GM18502 (cell line): Measurements from ENCODE around the gene CLIP3.
A peak's percentile ranks its signal among the peaks of the same experiment; 100 is the strongest.

Experiments used
- ATAC-seq: cut with Tn5 transposase; IDR thresholded peaks from one replicate; pipeline ENCODE4 v1.9.1; 2021; ENCODE audit warnings: mild to moderate bottlenecking; ENCODE audit not compliant: unreplicated experiment, poor library complexity

CLIP3 gene

GRCh38 chr19:36009633-36010379, 22.9 kb downstream of the CLIP3 start:
- no peak for ATAC-seq

DNA sequence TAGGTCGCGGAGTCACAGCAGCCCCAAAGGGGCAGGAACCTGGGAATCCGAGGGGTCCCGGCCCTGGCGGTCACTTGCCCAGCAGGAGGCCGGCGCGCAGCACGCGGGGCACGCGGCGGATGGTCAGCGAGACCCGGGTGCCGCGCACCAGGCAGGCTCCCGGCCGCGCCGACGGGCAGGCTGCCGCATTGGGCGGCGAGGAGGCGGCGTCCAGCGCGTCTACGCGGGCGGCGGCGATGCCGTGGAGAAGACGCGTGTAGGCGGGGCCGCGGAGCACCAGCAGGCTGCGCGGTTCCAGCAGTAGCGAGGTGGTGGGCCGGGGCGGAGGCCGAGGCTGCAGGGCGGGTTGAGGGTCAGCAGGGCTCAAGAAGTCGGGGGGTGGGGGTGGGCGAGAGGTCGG, 23.5 kb downstream of the CLIP3 start:
- no peak for ATAC-seq

DNA sequence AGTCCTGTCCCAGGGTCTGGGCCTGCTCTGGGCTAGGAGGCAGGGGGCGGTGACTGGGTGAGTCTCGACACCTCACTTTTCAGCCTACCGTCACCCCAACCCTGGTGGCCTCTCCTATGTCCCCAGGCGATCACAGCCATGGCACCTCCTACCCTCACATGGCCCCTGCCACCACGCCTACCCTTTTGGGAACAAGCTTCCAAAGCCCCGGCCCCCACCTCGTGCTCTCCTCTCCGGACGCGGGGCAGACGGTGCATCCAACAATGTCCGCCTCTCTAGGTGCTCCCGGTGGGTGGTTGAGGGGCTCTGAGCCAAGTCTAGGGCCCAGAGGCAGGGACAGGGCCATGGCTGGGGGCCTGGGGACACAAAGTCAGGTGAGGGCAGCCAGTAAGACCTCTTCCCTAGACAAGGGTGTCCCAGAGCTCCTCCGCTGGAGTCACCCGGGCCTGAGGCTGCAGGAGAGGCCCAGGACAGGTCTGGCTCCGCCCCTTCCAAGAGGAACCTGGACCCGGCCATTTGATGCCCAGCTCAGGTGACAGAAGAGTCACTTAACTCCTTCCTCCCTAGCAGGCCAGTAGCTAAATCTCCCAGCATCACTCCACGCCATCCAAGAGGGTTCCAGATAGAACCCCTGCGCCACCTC, 24.2 kb downstream of the CLIP3 start, which contains the start of gene SYNE4:
Gene SYNE4, minus strand, starts transcription at position 478 of the 643 bp plus-strand sequence. Its CDS starts 132 bp downstream, at position 346.
- no peak for ATAC-seq

GRCh38 chr19:36006955-36007354, 25.7 kb downstream of the CLIP3 start:
- ATAC-seq: no peak

- ATAC-seq: no peak
Measured at GRCh38 chr19:36003284-36003683, 29.4 kb downstream of the CLIP3 start.

DNA sequence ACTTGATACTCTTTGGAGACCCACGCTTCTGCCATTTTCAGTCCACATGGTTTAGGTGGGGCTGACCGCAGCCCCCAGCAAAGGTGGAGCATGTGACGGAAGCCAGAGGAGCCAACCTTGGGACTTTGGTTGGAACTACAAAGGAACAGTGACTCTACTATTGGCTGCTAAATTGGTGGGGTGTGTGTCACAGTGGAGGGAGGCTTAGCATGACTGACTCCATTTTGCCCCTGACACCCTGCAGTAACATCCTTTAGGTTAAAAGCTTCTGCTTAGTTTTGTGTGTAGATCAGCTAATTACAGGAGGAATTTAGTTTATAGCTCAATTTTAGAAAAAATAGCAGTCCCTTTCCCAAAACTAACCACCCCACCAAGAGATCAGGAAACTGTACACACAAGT, 31.1 kb downstream of the CLIP3 start:
- ATAC-seq: no peak

DNA sequence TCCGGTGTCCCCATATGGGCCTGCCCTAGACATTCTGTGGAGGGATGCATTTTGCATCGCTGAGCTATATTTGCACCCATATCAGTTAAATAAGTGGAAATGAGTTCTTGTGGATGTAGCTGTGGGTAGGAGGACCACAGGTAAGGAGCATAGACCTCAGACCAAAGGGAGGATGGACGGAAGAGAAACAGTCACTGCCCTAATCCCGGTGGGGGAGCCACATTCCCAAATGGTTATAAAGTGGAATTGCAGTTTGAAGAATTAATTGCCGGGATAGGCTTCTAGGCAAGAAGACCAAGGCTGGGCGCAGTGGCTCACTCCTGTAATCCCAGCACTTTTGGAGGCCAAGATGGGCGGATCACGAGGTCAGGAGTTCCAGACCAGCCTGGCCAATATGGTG, 35.9 kb downstream of the CLIP3 start:
- ATAC-seq: no peak

GRCh38 chr19:35995048-35995993, 37.4 kb downstream of the CLIP3 start, which contains the start of gene SDHAF1:
SDHAF1 (plus strand) TSS chr19:35995188; CDS start chr19:35995275, 87 bp downstream.
- peak; percentile 89 for ATAC-seq

DNA sequence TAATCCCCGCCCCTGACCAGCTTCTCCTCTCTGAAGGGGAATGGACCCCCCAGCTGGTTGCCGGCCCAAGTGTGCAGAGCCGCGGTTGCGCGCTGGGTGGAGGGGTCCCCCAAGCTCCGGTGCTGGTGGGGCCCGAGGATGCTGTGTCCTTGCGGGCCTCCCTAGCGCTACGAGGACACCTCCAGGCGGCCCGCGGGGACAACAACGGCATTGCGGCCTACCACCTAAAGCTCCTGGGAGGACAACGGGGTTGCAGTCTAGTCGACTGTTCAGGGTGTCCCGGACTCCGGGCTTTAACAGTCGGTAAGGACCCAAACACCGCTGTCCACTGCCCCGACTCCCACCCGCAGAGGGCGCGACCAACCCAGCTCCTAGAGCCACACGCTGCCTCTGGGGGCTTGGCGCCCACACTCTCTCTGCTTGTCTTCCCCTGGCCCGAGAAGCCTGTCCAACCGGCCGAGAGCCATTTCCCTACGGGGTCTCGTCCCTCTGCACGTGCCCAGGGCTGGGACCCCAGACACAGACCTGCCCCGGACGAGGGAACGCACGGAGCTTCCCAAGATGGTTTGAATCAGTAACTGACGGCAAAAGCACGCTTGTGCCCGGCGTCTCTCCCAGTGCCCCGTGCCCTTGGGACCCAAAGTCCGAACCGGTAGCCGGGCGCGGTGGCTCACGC, 38.6 kb downstream of the CLIP3 start:
- no peak for ATAC-seq

DNA sequence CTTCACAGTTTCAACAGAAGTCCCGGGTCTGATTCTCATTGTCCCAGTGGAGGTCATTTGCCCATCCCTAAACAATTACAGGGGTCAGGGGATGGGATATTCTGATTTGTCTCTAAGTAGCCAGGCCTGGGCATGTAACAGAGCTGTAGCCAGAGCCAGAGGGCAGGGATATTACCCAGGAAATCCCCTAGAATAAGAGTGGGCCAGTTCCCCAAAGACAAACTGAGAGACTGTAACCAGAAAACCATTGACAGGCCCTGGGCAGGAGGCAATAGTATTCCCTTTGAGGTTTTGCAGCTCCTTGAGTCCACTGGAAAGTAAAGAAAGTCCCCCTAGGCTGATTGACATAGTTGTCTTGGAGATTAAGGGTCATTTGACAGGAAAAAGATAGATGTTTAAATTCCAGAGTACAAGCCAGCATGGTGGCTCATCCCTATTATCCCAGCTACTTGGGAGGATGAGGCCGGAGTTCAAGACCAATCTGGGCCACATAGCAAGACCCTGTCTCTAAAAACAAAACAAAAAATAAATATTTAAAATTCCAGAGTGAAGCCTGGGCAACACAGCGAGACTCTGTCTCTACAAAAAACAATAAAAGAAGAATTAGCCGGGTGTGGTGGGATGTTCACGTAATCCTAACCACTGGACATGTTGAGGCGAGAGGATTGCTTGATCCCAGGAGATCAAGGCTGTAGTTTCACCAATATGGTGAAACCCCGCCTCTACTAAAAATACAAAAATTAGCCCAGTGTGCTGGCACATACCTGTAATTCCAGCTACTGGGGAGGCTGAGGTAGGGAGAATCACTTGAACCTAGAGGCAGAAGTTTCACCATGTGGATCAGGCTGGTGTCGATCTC, 39.5 kb downstream of the CLIP3 start:
- ATAC-seq: no peak

DNA sequence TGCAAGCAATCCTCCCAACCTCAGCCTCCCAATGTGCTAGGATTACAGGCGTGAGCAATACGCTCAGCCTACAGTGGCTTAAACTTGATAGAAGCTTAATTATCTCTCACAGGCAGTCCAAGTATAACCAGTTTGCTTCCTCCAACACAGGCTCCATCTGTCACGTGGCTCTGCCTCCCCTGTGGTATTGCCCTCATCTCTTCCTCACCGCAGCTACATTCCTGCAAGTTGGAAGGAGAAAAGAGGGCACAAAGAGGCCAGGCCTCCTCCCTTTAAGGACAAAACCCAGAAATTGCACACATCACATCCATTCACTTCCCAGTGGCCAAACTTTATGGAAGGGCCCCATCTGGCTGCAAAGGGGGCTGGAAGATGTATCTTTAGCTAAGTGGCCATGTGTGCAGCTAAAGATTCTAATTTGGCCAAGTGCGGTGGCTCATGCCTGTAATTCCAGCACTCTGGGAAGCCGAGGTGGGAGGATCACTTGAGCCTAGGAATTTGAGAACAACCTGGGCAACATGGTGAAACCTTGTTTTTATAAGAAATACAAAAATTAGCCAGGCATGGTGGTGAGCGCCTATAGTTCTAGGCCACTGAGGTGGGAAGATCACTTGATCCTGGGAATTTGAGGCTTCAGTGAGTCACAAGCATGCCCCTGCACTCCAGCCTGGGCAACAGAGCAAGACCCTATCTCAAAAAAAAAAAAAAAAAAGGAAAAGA, 40.8 kb downstream of the CLIP3 start:
- ATAC-seq: no peak

DNA sequence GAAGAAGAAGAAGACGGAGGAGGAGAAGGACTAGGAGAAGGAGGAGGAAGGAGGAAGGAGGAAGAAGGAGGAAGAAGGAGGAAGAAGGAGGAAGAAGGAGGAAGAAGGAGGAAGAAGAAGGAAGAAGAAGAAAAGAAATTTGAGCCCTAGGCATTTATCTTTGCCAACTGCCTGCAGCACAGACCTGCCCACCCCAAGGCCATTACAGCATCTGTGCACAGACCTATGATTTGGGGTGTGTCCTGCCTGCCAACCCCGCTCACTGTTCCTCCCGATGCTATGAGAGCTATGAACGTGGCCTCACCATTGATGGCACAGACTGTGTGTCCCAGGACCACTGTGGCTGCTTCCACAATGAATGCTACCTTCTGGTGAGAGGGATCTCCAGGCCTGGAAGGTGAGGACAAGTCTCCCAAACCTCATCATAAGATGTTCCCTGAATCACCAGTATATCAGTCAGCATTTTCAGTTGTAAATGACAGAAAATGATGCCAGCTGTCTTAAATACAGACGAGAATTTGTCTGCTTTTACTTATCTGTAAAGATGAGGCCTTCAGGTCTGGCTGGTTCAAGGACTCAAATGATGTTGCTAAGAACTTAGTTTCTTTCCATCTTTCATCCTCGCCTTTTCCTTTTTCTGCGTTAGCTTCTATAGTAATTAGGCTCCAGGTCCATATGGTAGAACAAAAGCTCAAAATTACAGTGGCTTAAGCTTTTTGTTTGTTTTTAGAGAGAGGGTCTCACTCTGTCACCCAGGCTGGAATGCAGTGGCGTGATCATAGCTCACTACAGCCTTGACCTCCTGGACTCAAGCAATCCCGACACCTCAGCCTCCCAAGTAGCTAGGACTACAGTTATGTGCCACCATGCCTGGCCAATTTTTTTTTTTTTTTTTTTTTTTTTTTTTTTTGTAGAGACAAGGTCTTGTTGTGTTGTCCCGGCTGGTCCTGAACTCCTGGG, 41.6 kb downstream of the CLIP3 start:
- ATAC-seq: no peak

DNA sequence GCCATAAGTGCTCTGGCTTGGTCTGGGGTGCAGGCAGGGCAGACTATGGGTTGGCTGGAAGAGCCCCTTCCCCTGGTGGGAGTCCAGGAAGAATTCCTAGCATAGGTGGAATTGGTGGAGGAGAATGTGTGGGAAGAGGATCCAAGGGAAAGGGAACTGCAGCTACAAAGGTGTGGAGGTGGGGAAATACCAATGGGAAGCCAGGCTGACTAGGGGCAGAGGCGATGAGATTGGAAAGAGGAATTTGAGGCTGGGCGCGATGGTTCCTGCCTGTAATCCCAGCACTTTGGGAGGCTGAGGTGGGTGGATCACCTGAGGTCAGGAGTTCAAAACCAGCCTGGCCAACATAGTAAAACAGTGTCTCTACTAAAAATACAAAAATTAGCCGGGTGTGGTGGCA, 42.5 kb downstream of the CLIP3 start:
- no peak for ATAC-seq

DNA sequence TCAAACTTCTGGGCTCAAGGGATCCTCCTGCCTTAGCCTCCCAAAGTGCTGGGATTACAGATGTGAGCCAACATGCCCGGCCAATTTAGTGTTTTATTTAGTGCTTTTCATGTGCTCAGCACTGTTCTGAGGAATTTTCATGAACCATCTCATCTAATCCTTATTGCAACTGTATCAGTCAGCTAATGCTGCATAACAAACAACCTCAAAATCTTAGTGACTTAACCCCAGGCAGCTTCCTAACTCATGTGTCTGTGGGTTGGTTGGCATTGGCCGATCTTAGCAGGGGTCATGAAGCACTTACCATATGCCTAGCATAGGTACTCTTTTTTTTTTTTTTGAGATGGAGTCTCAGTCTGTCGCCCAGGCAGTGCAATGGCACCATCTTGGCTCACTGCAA, 43.8 kb downstream of the CLIP3 start:
- no peak for ATAC-seq

DNA sequence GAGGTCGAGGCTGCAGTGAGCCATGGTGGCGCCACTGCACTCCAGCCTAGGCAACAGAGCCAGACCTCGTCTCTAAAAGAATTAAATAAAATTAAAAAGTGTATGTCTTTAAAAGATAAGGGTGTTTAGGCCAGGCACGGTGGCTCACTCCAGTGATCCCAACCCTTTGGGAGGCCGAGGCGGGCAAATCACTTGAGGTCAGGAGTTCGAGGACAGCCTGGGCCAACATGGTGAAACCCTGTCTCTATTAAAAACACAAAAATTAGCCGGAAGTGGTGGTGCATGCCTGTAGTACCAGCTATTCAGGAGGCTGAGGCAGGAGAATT, 45.1 kb downstream of the CLIP3 start:
- no peak for ATAC-seq

DNA sequence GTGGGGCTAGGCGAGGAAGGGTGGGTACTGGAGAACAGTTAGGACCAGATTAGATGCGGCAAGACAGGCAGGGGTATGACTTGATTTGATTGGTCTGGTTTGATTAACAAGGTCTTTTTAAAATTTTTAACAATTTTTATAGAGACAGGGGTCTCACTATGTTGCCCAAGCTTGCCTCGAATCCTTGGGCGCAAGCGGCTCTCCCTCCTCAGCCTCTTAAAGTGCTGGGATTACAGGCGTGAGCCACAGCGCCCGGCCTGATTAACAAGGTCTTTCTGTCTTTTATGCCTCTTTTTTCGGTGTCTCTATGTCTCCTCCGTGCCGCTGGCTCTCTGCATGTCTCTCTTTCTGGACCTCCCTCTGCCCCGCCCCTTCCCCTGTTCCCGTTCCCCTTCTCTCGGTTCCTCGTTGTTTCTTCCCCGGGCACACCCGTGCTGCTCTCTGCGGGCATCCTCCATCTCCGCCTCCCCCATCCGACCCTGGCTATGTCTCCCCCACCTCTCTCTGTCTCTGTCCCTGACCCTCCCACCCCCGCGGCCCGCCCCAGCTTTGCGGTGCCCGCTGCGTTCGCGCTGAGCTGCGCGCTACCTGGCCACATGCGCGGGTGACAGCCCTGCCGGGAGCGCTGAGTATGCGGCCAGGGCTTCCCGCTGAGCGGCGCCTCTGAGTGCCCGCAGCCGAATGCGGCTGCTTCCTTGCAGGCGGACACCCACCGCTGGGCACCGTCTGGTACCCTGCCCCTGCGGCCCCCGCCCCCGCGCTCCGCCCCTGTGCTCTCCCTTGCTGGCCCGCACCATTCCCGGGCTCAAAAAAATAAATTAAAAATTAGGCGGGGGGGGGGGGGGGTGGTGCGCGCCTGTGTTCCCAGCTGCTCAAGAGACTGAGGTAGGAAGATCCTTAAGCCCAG, 45.8 kb downstream of the CLIP3 start:
- ATAC-seq: no peak

DNA sequence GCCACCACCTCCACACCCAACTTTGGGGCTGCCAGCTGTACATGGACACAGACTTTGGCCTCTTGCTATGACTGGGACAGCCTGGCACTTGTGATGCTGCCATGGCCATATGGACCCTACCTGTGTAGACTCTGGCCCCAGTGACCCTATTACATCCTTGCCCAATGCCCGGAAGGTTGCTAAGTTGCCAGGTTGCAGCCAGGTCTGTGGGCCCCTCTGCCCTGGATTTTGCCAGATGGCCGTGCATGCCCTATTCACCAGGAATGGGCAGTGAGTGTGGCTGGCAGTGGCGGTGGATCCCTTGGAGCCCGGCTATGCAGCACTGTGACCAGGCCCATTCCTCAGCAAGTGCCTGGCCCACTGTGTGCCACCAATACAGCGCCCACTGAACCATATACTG, 46.6 kb downstream of the CLIP3 start:
- no peak for ATAC-seq
